HG03135 (cell line): ENCODE results near the gene ZNF155.

Source experiments
- ATAC-seq: cut with Tn5 transposase; IDR thresholded peaks from one replicate; pipeline ENCODE4 v1.9.1; 2021; ENCODE audit warnings: mild to moderate bottlenecking, moderate library complexity; ENCODE audit not compliant: unreplicated experiment

The ZNF155 gene

DNA sequence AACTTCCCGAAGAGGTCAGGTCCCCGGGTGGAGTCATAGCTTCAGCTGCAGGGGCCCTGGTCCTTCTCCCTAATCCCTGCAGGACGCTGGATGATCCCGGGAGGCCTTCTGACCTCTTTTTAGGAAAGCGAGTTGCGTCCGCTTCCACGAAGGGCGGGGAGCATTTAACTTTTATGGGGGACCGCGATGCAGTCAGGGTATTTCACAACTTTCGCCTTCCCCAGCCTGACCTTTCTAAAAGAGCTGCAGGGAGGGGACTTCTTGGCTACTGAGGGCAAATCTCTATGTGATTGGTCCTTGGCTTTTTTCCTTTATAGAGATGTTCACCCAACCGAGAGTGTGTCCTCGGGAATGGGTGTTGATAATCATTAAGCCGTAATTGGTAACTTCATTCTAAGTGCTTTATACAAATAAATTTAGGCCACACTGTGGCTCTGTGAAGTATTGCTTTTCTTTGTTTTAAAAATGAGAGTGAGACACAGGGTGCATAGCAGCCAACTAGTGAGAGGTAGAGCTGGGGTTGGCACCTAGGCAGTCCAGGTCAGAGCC is 19.5 kb downstream of the ZNF155 start:
- ATAC-seq, result peak; percentile 32

GRCh38 chr19:44005973-44006372 is 22.0 kb downstream of the ZNF155 start:
- no peak for ATAC-seq

GRCh38 chr19:44007473-44007872 is 23.5 kb downstream of the ZNF155 start:
- ATAC-seq, result no peak

GRCh38 chr19:44010468-44010867 is 26.5 kb downstream of the ZNF155 start:
- ATAC-seq, result no peak

DNA sequence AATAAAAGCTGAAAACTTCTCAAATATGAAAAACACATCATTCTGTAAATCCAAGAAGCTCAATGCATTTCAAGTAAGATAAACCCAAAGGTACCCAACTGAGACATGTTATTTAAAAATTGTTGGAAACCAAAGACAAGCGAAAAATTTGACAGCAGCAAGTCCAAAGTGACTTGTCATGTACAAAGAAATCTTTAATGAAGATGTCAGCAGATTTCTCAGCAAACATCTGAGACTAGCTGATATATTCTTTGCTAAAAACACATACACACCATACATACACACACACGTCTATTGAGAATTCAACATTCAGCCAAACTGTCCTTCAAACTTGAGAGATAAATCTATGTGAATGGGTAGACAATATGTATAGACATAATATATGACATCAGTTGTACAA is 35.5 kb downstream of the ZNF155 start:
- no peak for ATAC-seq

DNA sequence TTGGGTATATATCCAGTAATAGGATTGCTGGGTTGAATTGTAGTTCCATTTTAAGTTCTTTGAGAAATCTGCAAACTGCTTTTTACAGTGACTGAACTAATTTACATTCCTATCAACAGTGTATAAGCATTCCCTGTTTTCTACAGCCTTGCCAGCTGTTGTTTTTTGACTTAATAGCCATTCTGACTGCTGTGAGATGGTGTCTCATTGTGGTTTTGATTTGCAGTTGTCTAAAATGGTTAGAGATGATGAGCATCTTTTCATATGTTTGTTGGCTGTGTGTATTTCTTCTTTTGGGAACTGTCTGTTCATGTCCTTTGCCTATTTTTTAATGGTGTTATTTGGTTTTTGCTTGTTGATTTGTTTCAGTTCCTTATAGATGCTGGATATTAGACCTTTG is 37.2 kb downstream of the ZNF155 start:
- ATAC-seq, result no peak

GRCh38 chr19:44024900-44025216 is 40.9 kb downstream of the ZNF155 start:
- no peak for ATAC-seq

DNA sequence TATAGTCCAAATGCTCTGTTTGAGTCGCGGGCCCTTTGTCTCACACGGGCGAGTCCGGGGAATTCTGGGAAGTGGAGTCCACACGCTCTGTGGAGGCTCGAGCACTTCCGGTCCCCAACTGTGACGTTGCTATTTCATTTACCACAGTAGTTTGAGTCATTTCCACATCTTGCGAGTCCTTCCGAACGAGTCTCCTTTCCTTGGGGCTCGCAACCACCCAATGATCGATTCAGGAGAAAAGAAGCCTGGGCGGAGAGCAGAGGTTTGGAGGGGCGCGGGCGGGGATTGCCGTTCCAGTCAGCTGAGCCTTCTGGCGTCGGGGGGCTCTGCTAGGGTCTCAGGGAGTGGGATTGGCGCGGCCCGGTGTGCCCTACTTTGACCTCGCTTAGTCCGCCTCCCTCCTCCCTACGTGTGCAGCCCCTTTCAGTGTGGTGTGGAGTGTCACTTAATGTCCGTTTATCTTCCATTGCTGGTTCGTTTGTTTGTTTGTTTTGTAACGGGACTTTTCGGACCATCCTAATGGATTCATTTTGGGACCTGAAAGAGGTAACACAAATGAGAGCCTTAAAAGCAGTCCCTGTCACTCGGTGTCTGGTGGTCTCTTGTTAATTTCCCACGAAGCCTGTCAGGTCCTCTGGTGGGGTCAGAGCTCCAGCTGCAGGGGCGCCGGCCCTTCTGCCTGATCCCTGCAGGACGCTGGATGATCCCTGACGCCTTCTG is 41.4 kb downstream of the ZNF155 start, which contains the start of gene ZNF222:
TSS of gene ZNF222 (plus strand) at position 163 of the 720 bp plus-strand sequence. CDS start at position 221, 58 bp downstream.
- ATAC-seq, result peak; percentile 95

DNA sequence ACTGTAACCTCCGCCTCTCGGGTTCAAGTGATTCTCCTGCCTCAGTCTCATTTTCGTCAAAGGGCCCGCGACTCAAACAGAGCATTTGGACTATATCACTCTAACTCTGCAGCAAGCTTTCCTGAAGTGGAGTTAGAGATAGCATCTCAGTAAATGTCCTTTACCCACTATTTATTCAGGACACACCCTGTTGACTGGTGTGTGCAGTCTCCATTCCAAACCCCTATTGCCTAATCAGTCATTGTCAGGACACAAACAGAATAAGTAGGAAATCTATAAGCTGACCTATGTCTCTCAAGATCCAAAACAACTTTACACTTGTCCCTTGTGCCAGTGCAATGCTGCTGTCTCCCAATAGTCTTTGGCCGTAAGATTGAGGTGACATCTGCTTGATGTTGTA is 42.6 kb downstream of the ZNF155 start:
- ATAC-seq, result no peak

- no peak for ATAC-seq
Measured at GRCh38 chr19:44032001-44032610, 48.1 kb downstream of the ZNF155 start.

DNA sequence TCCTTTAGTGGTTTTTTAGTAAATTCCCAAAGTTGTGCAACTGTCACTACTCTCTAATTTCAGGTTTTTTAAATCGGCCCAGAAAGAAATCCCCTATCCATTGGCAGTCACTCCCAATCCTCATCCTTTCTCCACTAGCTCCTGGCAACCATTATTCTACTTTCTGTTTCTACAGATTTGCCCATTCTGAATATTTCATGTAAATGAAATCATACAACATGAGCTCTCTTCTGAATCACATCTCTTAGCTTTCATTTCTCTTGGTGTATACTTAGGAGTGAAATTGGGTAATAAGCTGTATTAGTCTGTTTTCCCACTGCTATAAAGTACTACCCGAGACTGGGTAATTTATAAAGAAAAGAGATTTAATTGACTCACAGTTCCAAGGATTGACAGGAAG is 58.2 kb downstream of the ZNF155 start:
- no peak for ATAC-seq
